Measurements from ENCODE around the gene CST8.

Gene CST8

DNA sequence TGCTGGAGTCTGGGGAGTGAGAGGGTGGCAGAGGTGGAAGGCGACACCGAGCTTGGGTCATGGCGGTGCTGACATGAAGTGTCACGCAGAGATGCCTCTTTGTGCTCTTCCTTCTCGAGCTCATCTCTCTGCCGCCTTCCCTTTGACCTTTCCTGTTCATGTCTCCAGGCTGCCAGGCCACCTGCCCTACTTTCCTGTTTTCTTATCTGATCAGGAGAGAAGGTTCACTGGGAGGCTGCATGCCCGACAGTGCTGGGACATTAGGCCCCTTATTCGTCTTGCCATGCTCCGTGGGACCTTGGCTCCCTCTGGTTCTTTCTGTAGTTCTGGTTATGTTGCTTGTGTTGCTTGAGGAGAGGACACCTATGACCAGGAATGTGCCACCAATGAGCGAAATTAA is 33.2 kb downstream of the CST8 start:
- no peak for DNase-seq (ENCODE audit: low spot score)

- no peak for DNase-seq (ENCODE audit: low spot score)
Observed at GRCh38 chr20:23526850-23527249, 35.9 kb downstream of the CST8 start.

GRCh38 chr20:23528867-23529431 is 38.0 kb downstream of the CST8 start:
- DNase-seq (ENCODE audit: low spot score): no peak

- no peak for DNase-seq (ENCODE audit: low spot score)
Observed at GRCh38 chr20:23530937-23531567, 40.1 kb downstream of the CST8 start.

DNA sequence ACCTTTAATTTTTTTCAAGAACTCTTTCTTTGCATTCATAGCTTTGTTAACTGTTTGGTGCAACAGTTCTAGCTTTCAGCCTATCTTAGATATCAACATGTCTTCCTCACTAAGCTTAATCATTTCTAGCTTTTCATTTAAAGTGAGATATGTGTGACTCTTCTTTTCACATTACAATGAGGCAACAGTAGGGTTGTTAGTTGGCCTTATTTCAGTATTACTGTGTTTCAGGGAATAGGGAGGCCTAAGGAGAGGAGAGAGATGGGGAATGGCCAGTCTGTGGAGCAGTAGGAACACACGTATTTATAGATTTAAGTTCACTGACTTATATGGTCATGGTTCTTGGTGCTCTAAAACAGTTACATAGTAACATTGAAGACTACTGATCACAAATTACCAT is 41.6 kb downstream of the CST8 start:
- no peak for DNase-seq (ENCODE audit: low spot score)

- DNase-seq (ENCODE audit: low spot score): no peak
Observed at GRCh38 chr20:23533161-23533560, 42.2 kb downstream of the CST8 start.

GRCh38 chr20:23534801-23535593 is 44.1 kb downstream of the CST8 start:
- DNase-seq (ENCODE audit: low spot score): no peak

- no peak for DNase-seq (ENCODE audit: low spot score)
Observed at GRCh38 chr20:23536328-23536974, 45.5 kb downstream of the CST8 start.

DNA sequence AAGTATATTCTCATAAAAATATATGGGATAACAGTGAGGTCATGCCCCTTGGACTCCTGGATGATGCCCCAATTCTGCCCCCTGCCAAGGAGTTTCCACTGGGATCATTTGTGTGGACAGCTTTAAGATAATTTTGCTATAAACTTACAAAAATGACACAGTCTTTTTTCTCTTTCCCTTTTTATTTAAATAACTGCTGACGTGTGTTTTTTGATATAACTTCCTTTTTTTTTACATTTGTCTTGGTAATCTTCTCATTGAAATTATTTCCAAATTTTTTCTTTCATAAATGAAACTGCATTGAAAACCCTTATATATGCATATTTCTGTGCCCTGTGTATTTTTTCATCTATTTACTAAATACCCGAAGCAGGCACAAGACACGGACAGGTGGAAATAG is 46.1 kb downstream of the CST8 start:
- no peak for DNase-seq (ENCODE audit: low spot score)

DNA sequence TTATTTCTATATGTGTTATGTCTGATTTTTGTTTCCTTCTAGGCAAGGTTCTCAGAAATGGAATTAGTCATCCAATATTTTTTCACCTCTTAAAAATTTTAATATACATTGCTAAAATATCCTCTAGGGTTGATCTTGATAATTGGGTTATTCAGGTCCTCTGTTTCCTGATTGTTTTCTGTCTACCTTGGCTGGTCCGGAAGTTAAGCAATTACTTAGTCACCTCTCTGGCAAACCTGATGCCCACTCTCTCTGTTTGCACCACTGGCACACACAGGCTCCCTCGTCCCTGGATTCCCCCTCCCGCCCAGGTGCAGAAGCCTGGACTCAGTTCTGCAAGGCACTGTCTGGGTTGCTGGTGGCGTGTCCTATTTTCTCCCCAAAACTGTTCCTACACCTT is 49.7 kb downstream of the CST8 start:
- DNase-seq (ENCODE audit: low spot score): no peak

GRCh38 chr20:23541330-23541729 is 50.4 kb downstream of the CST8 start:
- DNase-seq (ENCODE audit: low spot score): no peak

DNA sequence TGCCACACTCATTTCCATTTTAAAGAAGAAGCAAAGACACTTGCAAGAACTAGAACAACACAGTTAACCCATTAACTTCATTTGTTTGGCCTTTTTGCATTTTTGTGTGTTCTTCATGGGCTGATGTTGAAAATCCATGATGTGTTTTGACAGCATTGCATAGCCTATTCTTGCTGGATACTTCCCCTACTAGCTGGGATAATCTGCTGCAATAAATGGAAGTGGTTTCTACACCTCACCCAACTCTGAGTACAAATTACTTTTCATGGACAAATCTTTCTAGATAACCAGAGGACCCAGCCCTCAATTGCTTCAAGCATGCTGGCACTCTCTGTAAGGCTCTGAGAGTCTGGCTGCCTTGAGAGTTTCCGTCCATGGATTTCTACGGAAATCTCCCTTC is 50.9 kb downstream of the CST8 start:
- no peak for DNase-seq (ENCODE audit: low spot score)

DNA sequence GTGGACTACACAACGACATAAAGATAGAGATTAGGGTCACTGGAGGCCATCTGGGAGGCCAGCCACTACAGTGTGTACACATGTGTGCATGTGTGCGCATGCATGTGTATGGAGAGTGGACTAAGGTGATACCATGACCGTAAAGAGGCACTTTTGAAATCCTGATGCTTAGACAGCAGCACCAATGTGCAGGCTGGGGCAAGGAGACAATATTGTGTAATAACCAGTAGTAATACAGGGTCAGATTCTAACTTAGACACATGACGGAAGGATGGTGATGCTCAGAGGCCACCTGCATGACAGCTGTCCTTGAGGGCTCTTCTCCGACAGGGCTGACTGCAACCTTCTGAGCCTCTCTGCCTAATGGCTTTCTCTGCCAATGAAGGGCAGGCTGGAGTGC is 51.9 kb downstream of the CST8 start:
- no peak for DNase-seq (ENCODE audit: low spot score)

- DNase-seq (ENCODE audit: low spot score): no peak
Observed at GRCh38 chr20:23544133-23544532, 53.2 kb downstream of the CST8 start.
